CD4-positive, alpha-beta T cell treated with Interleukin-2 at 100 ng/mL for 4 hours (primary cell): ENCODE data around the gene SEPHS1.
"Not testable (repeated sequence)": the region's sequence is repeated elsewhere in the genome, so short reads cannot be mapped to it uniquely, and the experiment has no call there.

ENCODE experiments used
- DNase-seq: peaks from one replicate; pipeline ENCODE4 v3.0.0-alpha.2; 2020; ENCODE audit warnings: low spot score

SEPHS1 gene, protein sequence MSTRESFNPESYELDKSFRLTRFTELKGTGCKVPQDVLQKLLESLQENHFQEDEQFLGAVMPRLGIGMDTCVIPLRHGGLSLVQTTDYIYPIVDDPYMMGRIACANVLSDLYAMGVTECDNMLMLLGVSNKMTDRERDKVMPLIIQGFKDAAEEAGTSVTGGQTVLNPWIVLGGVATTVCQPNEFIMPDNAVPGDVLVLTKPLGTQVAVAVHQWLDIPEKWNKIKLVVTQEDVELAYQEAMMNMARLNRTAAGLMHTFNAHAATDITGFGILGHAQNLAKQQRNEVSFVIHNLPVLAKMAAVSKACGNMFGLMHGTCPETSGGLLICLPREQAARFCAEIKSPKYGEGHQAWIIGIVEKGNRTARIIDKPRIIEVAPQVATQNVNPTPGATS

DNA sequence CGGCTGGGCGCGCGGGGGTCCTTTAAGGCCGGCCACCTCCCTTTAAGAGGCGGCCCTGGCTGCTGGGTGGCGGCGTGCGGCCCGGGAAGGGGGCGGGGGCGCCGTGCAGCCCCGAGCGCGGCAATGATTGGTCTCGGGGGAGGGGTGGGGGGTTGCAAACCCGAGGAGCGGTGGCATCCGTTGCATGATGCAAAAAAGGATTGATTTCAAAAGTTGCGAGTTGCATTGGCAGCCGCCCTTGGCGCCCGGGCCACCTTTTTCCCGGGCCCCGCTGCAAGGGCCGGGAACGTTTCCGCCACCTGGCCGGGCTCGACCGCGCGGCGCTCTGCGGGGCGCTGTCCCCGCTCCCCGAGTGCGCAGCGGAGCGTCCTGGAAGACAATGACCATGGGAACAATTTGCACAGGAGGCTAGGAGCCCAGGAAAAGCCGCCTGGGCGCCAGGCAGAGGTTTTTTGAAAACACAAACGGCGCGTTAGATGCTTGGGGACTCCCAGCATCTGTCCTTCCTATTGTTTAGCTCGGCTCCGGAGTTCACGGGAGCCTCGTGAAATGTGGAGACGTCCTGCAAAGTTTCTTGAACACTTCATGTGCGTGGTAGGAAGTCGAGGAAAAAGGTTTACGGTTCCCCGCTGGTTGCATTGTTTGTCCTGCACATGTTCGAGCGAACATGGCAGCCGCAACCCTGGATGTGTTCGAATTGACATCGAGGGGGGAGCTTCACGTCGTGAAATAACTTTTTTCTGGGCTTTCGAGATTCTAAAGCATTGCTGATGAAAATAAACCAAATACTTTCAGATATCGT is at the start of gene SEPHS1:
Gene SEPHS1 (minus strand): TSS at position 78 of the 802 bp plus-strand sequence. CDS start 3,343 bp downstream, outside the sequence.
- peak; percentile 84 for DNase-seq

DNA sequence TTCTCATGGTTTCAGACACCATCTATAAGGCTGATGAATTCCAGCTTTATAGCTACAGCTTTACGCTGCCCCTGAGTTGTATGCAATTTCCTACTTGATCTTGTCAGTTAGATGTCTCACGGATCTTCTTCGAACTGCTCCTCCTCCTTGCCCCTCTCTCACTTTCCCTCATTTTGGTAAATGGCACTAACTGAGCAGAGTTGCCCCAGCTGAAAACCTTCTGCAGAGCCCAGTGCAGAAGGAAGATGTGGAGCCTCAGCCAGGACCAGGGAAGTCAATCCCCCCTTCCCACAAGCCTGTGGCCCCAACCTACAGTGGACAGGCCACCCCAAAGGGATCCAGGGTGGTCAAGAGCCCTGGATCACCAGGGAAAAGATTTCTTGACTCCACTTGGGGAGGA is 49.0 kb upstream of the SEPHS1 start:
- DNase-seq, result no peak

DNA sequence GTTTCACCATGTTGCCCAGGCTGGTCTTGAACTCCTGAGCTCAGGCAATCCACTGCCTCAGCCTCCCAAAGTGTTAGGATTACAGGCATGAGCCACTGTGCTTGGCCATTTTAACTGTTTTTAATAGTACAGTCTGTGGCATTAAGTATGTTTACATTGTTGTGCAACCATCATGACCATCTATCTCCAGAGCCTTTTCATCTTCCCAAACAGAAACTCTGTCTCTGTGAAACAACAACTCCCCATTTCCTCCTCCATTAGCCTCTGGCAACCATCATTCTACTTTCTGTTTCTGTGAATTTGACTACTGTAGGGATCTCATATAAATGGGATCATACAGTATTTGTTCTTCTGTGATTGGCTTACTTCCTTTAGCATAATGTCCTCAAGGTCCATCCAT is 48.3 kb upstream of the SEPHS1 start:
- no peak for DNase-seq

DNA sequence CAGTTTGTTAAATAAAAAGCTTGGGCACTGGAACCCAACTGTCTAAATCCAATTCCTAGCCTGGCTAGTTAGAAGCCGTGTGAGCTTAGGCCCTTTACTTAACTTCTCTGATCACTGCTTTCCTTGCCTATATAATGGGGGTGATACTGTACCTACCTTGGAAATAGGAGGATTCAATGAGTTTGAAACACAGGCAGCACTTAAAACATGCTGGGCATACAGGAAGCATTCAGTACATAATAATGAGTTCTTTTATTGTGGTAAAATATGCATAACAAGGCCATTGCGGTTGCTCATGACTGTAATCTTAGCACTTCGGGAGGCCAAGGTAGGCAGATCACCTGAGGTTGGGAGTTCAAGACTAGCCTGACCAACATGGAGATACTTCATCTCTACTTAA is 47.4 kb upstream of the SEPHS1 start:
- no peak for DNase-seq

DNA sequence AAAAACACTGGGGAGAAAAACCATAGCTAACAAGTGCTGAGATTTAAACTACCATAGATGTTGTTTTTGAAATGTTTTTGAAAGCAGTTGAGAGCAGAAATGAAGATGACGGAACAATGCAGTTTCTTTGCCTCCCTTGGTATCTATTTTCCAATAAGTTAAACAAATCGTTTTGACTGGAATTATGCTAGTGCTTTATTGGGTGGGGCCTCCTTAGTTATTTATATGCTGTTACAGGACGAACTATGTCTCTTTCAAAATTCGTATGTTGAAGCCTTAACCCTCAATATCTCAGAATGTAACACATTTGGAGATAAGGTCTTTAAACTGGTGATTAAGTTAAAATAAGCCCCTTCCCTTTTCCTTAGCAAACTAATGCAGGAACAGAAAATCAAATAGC is 45.5 kb upstream of the SEPHS1 start:
- no peak for DNase-seq

DNA sequence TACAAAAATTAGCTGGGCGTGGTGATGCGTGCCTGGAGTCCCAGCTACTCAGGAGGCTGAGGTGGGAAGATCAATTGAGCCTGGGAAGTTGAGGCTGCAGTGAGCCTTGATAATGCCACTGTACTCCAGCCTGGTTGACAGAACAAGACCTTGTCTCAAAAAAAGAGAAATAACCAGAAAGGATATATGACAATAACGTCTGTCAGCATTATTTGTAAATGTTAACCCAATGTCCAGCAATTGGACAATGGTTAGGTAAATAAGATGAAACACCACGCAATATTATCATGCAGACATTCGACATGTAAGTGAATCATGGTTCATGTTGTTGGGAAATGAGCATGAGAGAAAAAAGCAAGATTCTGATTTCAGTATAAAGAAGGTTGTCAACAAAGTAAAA is 44.6 kb upstream of the SEPHS1 start:
- no peak for DNase-seq

DNA sequence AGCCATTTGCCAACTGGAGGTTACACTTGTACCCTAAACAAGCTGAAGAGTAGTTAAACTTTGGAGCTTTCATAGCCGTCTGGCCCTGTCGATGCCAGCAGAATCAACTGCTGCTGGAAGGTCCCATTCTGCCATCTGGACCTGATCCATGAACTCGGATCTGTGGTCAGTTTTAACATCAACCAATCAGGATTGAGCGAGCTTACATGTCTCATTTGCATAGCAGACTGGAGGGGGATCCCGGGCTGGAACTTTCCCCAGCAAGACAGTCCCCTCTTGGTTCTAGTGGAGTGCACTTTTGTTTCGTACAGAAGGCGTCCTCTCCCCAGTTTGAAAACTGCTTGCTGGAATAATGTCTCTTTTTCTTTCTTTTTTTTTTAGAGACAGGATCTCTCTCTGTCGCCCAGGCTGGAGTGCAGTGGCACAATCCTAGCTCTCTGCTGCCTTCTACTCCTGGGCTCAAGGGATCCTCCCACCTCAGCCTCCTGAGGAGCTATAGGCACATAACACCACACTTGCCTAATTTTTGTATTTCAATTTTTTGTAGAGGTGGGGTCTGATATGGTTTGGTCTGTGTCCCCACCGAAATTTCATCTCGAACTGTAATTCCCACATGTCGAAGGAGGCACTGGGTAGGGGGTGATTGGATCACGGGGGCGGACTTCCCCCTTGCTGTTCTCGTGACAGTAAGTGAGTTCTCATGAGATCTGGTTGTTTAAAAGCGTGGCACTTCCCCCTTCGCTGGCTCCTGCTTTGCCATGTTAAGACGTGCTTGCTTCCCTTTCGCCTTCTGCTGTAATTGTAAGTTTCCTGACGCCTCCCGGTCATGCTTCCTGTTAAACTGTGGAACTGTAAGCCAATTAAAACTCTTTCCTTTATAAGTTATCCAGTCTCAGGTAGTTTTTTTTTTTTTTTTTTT is 42.8 kb upstream of the SEPHS1 start:
- DNase-seq, result no peak

DNA sequence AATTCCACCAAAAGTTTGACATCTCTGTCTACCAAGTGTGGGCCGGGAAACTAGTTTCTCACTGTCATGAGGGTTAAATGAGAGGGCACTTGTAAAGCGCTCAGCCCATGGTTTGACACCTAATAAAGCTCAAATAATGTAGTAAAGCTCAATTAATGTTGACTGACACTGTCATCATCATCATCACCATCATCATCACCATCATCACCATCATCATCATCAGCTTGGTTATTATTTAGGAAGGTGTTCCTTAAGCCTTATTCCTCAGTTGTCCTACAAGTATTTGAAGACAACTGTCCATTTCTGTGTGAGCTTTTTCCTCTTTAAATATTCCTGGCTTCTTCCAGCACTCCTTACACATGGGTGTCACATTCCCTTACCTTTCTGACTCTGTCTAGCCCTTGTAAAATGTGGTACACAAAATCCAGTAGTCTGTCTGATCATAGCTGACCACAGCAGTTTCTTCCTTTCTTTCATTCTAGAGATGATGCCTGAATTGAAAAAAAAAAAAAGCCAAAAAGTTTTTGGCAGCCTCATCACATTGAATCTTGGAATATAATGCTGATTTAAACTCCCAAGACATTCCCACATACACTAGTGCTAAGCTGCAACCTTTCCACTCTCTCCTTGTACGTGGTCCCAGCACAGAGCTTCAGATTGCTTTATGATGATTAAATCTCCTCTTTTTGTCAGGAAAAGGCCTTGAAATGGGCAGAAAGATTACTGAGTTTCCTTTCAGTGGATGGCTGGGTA is 40.6 kb upstream of the SEPHS1 start:
- DNase-seq, result no peak

DNA sequence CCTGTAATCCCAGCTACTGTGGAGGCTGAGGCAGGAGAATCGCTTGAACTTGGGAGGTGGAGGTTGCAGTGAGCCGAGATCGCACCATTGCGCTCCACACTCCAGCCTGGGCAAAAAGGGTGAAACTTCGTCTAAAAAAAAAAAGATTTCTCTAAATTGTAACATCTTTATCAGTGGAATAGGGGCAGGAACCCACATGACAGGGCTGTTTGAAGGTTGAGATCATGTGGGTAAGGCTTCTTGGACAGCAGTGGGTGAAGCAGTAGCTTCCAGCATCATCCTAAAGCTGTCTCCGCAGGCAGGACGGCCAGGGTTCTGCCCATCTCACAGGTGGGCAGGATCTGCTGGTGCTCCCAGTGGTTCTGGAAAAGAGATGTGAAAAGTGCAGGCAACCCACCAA is 37.9 kb upstream of the SEPHS1 start:
- DNase-seq, result no peak

DNA sequence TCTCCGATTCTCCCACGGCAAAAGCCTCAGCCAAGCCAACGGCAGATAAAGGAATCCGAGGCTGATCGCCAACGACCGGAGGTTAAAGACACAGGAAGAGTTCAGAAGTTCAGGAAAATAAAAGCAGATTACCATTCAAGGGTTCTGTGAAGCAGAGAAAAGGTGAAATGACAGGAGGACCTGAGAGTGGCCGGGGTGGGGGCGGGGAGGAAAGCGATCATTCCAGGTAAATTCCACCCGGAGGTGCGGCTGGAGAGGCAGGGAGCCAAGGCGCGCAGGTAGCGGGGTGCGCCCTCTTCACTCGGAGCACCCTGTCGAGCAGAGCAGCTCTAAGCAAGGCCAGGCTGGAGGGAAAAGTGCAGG is 35.3 kb upstream of the SEPHS1 start:
- no peak for DNase-seq

DNA sequence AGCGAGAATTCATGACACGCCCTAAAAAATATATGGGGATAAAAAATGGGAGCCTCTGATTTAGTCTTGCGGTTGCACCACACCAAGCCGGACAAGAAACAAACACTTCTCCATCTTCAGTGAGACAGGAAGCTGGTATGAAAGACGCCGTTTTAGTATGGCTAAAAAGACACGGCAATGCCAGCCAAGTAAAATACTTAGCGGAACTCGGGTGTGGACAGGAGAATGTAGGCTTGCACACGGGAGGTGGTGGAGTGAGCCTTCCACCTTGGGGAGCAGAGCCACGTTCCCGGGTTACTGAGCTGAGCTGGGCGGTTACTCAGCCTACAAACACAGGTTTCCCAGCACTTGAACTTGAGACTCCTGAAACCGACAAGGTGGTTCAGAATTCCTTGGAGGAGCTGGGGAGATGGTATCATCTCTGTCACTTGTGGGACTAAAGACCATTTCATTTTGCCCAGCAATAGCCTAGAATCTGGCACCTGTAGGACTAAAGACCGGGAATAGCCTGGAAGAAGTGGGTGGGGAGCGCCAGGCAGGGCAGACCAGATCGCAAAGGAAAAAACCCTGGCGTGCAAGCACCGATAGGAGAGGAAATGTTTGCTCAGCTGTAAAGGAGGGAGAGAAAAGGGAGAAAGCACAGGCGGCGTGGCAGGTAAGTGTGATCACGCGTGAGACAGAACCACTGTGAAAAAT is 34.8 kb upstream of the SEPHS1 start:
- DNase-seq, result no peak

DNA sequence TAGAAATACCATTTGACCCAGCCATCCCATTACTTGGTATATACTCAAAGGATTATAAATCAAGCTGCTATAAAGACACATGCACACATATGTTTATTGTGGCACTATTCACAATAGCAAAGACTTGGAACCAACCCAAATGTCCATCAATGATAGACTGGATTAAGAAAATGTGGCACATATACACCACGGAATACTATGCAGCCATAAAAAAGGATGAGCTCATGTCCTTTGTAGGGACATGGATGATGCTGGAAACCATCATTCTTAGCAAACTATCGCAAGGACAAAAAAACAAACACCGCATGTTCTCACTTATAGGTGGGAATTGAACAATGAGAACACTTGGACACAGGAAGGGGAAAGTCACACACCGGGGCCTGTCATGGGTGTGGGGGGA is 31.0 kb upstream of the SEPHS1 start:
- DNase-seq, result not testable (repeated sequence)

DNA sequence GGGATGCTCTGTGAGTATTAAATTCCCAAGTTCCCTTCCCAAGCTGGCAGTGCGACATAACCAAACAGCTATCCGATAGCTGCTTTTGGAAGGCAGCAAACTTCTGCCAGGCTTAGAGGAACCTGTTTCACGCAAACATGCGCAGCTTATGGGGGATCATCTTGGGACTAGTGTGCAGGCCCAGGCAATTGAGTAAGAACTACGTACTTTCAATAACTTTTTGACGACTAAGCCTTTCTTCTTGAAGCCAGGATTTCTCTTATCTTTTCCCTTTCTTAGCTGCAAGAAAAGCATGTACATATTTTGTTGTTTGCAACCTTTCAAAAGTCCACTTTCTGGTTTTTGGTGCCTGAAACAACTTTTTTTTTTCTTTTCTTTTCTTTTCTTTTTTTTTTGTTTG is 28.7 kb upstream of the SEPHS1 start:
- DNase-seq, result no peak

DNA sequence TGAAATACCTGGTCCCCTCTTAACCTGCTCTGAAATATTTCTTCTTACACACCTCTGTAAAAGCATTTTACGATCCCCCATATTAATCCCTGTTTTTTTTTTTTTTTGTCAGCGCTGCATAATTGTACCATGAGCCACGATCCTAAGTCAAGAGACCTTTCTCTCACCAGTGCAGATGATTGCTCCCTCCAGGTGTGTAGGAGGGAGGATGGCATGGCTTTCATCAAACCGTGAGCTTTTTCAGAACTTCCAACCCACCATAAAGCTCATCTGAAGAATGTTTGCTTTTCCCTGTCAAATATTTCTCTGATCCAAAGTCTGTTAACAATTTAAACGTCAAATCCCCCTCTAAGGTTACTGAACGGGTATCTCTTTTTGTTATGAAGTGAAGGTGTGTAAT is 28.2 kb upstream of the SEPHS1 start:
- no peak for DNase-seq

DNA sequence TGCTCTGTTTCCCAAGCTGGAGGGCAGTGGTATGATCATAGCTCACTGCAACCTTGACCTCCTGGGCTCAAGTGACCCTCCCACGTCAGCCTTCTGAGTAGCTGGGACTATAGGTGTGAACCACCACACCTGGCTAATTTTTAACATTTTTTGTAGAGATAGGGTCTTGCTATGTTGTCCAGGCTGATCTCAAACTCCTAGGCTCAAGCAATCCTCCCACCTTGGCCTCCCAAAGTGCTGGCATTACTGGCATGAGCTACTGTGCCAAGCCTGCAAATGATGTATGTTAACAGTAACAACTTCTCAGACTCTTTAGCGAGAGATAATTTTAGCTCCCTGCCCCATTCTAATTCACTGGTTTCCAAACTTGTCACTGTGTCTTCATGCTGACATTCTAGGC is 27.7 kb upstream of the SEPHS1 start:
- no peak for DNase-seq

DNA sequence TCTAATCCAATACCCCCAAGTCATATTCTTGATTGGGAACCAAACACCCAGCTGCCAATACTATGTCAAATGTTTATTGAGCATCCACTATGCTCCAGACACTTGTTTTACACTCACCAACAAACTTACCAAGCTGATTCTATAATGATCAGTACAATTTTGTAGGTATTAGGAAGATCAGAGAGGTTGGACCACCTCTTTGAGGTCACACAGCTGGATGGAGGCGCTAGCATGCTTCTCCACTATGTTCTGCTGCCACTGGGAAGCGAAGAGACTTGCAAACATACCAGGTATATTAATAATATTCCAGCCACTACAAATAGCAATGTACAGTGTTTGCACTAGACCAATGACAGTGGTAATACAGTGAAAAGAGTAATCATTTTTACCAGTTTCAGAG is 25.6 kb upstream of the SEPHS1 start:
- DNase-seq, result no peak

DNA sequence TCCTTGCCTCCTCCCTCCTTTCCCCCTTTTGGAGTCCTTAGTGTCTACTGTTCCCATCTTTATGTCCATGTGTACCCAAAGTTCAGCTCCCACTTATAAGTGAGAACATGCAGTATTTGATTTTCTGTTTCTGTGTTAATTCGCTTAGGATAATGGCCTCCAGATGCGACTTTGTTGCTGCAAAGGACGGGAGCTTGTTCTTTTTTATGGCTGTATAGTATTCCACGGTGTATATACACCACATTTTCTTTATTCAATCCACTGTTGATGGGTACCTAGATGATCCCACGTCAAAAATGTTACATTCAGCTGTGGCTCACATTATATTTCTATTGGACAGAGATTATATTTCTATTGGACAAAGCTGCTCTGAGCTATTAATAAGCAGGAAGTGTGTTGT is 24.4 kb upstream of the SEPHS1 start:
- no peak for DNase-seq

DNA sequence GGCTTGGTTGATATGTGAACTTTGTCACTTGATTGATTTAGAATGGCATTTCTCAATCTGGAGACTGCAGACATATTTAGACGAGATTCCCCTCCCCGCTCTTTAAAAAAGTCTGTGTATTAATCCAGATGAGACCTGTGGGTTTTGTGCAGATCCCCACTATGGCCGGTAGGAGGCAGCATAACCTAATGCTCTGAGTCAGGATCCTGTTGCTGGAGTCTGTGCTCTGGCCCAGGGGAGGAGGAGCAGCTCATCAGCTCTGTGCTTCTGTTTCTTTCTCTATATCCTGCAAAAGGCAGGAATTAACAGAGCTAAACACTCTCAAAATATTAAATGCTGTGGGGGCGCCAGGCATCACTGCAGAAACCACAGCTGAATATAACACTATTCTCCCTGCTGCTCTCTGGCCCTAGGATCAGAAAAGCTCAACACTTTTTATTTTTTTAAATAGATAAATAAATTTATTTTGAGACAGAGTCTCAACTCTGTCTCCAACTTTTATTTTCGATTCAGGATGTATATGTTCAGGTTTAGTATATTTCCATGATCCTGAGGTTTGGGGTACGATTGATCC is 23.9 kb upstream of the SEPHS1 start:
- DNase-seq, result peak; percentile 82

DNA sequence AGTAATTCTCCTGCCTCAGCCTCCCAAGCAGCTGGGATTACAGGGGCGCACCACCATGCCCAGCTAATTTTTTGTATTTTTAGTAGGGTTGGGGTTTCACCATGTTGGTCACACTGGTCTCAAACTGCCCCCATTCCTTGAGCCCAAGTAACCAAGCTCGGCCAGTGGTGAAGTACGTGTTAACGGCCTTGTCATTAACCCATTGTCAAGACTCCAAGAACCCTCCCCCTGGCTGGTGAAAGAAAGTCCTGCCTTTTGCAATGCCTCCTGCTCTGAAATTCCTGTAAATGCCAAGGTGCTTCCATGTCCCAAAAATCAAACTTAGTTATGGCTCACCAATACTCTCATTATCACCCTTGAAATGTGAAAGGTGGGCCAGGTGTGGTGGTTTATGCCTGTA is 18.8 kb upstream of the SEPHS1 start:
- no peak for DNase-seq

DNA sequence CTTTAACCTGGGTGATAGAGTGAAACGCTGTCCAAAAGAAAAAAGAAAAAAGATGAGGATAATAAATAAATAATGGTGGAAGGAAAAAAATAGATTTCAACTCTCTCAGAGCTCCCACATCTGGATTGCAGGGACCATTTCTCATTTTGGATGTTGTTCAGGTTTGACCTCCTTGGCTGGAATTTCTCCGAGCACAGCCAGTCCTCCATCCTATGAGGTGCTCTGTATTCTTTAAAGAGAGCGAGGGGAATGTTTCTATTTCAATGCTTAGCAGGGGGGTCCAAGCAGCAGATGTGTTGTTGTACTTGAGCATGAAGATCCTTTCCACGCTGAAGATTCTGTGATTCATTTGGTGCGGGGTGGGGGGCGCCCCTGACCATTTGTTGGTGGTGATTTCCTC is 17.7 kb upstream of the SEPHS1 start:
- no peak for DNase-seq

DNA sequence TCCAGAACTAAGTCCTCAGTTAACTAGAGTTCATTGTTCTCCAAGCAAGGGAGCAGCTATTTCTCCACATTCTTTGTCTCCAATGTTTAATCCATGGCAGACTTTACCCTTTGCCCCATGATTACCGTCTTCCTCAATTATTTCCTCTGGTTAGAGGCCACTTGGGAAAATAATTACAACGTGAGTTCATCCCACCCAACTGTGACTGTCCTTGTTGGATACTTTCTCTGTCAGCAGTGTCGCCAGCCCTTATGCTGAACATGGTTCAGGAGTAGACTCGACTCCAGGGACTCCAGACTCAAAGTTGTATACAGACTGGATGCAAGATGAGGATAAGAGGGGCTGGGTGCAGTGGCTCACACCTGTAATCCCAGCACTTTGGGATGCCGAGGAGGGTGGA is 17.1 kb upstream of the SEPHS1 start:
- no peak for DNase-seq
